GM23338 (cell line): Measurements from ENCODE around the gene CCDC197. TPM values are rescaled to one million over a fixed set of nuclear protein-coding genes. Genes with fewer than 3 reads are reported as not detected.

Source experiments
- ATAC-seq: fragments of 200-7000 bp; cut with Tn5 transposase; 3 replicates; pipeline ENCODE4 v1.9.1; 2020
- DNase-seq: peaks from one replicate; pipeline ENCODE4 v3.0.0-alpha.2; 2015; ENCODE audit warnings: low spot score
- H2AFZ ChIP-seq: fragments of 200-600 bp; sonication (generic); 2 replicates; pipeline ENCODE4 v1.8.0; 2016; ENCODE audit warnings: antibody characterized with exemption, mild to moderate bottlenecking, moderate library complexity
- H3F3A ChIP-seq: fragments of 200-600 bp; sonication (generic); replicated peaks from 2 replicates; pipeline ENCODE4 v1.8.0; 2017; ENCODE audit warnings: antibody characterized with exemption, mixed run types, low read depth
- H3K27ac ChIP-seq: fragments of 200-600 bp; sonication (generic); 2 replicates; pipeline ENCODE4 v1.6.1; 2016; ENCODE audit warnings: low read depth
- H3K27me3 ChIP-seq: fragments of 200-600 bp; sonication (generic); 2 replicates; pipeline ENCODE4 v1.8.0; 2016; ENCODE audit warnings: mild to moderate bottlenecking, mixed run types, moderate library complexity; ENCODE audit not compliant: insufficient read depth
- H3K36me3 ChIP-seq: fragments of 200-600 bp; sonication (generic); 2 replicates; pipeline ENCODE4 v1.8.0; 2016; ENCODE audit warnings: mild to moderate bottlenecking; ENCODE audit not compliant: insufficient read depth
- H3K4me1 ChIP-seq: fragments of 200-600 bp; sonication (generic); 2 replicates; pipeline ENCODE4 v1.8.0; 2016; ENCODE audit warnings: mild to moderate bottlenecking, moderate library complexity; ENCODE audit not compliant: insufficient read depth
- H3K4me2 ChIP-seq: fragments of 200-600 bp; sonication (generic); 2 replicates; pipeline ENCODE4 v1.7.1; 2017; ENCODE audit warnings: mixed run types
- H3K4me3 ChIP-seq: fragments of 200-600 bp; sonication (generic); 2 replicates; pipeline ENCODE4 v1.6.1; 2016; ENCODE audit warnings: mixed run types
- H3K79me2 ChIP-seq: fragments of 200-600 bp; sonication (generic); replicated peaks from 2 replicates; pipeline ENCODE4 v1.8.0; 2017; ENCODE audit warnings: mild to moderate bottlenecking; ENCODE audit not compliant: insufficient read depth
- H3K9me2 ChIP-seq: fragments of 200-600 bp; sonication (generic); 2 replicates; pipeline ENCODE4 v1.8.0; 2017; ENCODE audit not compliant: insufficient read depth
- H4K20me1 ChIP-seq: fragments of 200-600 bp; sonication (generic); replicated peaks from 2 replicates; pipeline ENCODE4 v1.8.0; 2017; ENCODE audit warnings: mild to moderate bottlenecking; ENCODE audit not compliant: insufficient read depth
- H3K27ac Mint-ChIP-seq: 2 replicates; pipeline ENCODE4 v1.8.0; 2020; ENCODE audit warnings: inconsistent platforms, mild to moderate bottlenecking, moderate library complexity, mixed read lengths
- H3K27me3 Mint-ChIP-seq: 3 replicates; pipeline ENCODE4 v1.8.0; 2022; ENCODE audit warnings: low read depth, mild to moderate bottlenecking, moderate library complexity, mixed read lengths, inconsistent platforms; ENCODE audit not compliant: insufficient read depth, poor library complexity
- H3K36me3 Mint-ChIP-seq: 3 replicates; pipeline ENCODE4 v1.8.0; 2021; ENCODE audit warnings: low read depth, mild to moderate bottlenecking, inconsistent platforms, moderate library complexity, mixed read lengths
- H3K4me1 Mint-ChIP-seq: 3 replicates; pipeline ENCODE4 v1.8.0; 2020; ENCODE audit warnings: mild to moderate bottlenecking, inconsistent platforms, mixed read lengths
- H3K4me3 Mint-ChIP-seq: 3 replicates; pipeline ENCODE4 v1.8.0; 2021; ENCODE audit warnings: moderate library complexity, mild to moderate bottlenecking, inconsistent platforms, mixed read lengths
- H3K9me3 Mint-ChIP-seq: 3 replicates; pipeline ENCODE4 v1.8.0; 2020; ENCODE audit warnings: moderate library complexity, mild to moderate bottlenecking, inconsistent platforms, mixed read lengths
- CREB1 ChIP-seq: fragments of 250-450 bp; sonication (Bioruptor Pico); IDR thresholded peaks from 2 replicates; pipeline ENCODE4 v1.5.0; 2020; ENCODE audit warnings: low read depth, mild to moderate bottlenecking, moderate library complexity
- CTCF ChIP-seq, 2 experiments: fragments of 200-600 bp in 1 of 2; sonication (generic) in 1 of 2; conservative IDR thresholded peaks; 2 replicates each; pipeline versions ENCODE4 v1.5.1 to v1.6.1; 2016 to 2017; ENCODE audit warnings: antibody characterized with exemption in 2 of 2, low read depth in 2 of 2, mild to moderate bottlenecking in 2 of 2, moderate library complexity in 1 of 2
- ETS1 ChIP-seq: IDR thresholded peaks from 2 replicates; pipeline ENCODE4 v1.6.1; 2016; ENCODE audit warnings: antibody characterized with exemption
- EZH2 ChIP-seq: fragments of 200-600 bp; sonication (generic); IDR thresholded peaks from one replicate; pipeline ENCODE4 v1.8.0; 2017; ENCODE audit warnings: antibody characterized with exemption, mild to moderate bottlenecking, low read depth; ENCODE audit not compliant: unreplicated experiment
- EZH2phosphoT487 ChIP-seq: fragments of 200-600 bp; sonication (generic); IDR thresholded peaks from one replicate; pipeline ENCODE4 v1.8.1; 2018; ENCODE audit warnings: antibody characterized with exemption; ENCODE audit not compliant: unreplicated experiment
- JUNB ChIP-seq: IDR thresholded peaks from one replicate; pipeline ENCODE4 v1.6.1; 2016; ENCODE audit warnings: antibody characterized with exemption; ENCODE audit not compliant: unreplicated experiment
- NANOG ChIP-seq: IDR thresholded peaks from 2 replicates; pipeline ENCODE4 v1.6.1; 2016; ENCODE audit warnings: antibody characterized with exemption, borderline replicate concordance
- POLR2AphosphoS5 ChIP-seq: IDR thresholded peaks from 2 replicates; pipeline ENCODE4 v1.6.1; 2016; ENCODE audit warnings: antibody characterized with exemption, low read depth
- REST ChIP-seq: IDR thresholded peaks from one replicate; pipeline ENCODE4 v1.6.1; 2018; ENCODE audit warnings: antibody characterized with exemption; ENCODE audit not compliant: unreplicated experiment
- STAT1 ChIP-seq: IDR thresholded peaks from one replicate; pipeline ENCODE4 v1.6.1; 2016; ENCODE audit warnings: antibody characterized with exemption; ENCODE audit not compliant: unreplicated experiment
- ZNF114 ChIP-seq: fragments of 250-450 bp; sonication (Bioruptor Pico); IDR thresholded peaks from 2 replicates; pipeline ENCODE4 v1.5.0; 2020; ENCODE audit warnings: mild to moderate bottlenecking, moderate library complexity
- ZNF331 ChIP-seq: fragments of 250-450 bp; sonication (Bioruptor Pico); IDR thresholded peaks from 2 replicates; pipeline ENCODE4 v1.5.0; 2020; ENCODE audit warnings: low read depth, mild to moderate bottlenecking, moderate library complexity
- ZNF462 ChIP-seq: fragments of 250-450 bp; sonication (Bioruptor Pico); IDR thresholded peaks from 2 replicates; pipeline ENCODE4 v1.5.0; 2020; ENCODE audit warnings: mild to moderate bottlenecking, moderate library complexity
- polyA plus RNA-seq: library from polyadenylated mRNA; unstranded; fragments of >200 nt; fragmentation: Nextera tagmentation; extraction: Ambion mirVana; gene quantifications from 2 replicates; pipeline ENCODE4 v1.2.1, GENCODE V29; 2016
- total RNA-seq: library from RNA; depleted of rRNA; stranded (reverse); fragments of >200 nt; shearing (Covaris generic); gene quantifications from 2 replicates; pipeline ENCODE4 v1.2.3, GENCODE V29; 2014

Gene CCDC197
- total and polyA plus RNA-seq, 2 experiments from 2014 or later: not detected

GRCh38 chr14:93949511-93950075 is 47.5 kb upstream of the CCDC197 start:
- ATAC-seq (no peak), DNase-seq (no peak)
- H3K4me1 ChIP-seq: no peaks in the 10 kb centered on the region
- no peaks in the 10 kb centered on the region for H4K20me1 ChIP-seq
- H3K27me3 Mint-ChIP-seq: peaks cover 7% of the 10 kb centered on the region
- H3K79me2 ChIP-seq: no peaks in the 10 kb centered on the region
- no peak for TF ChIP-seq ZNF462
- TF ChIP-seq CREB1 (CRISPR knock-in tag): no peak
- no peak for TF ChIP-seq ETS1
- TF ChIP-seq CTCF (conservative IDR thresholded peaks at IDR 0.05; ENCODE audit: low read depth in 2 of 2): no peak
- no peak for TF ChIP-seq ZNF114 (CRISPR knock-in tag)
- no peak for TF ChIP-seq STAT1
- no peak for TF ChIP-seq REST
- no peak for TF ChIP-seq EZH2
- no peak for TF ChIP-seq POLR2AphosphoS5
- TF ChIP-seq ZNF331 (CRISPR knock-in tag): no peak
- TF ChIP-seq EZH2phosphoT487: no peak
- TF ChIP-seq JUNB: no peak
- no peak for TF ChIP-seq NANOG
- H3K27ac ChIP-seq: no peak overlapping the region
- H3K9me3 Mint-ChIP-seq: no peaks in the 10 kb centered on the region
- H3F3A ChIP-seq: no peaks in the 10 kb centered on the region
- no peak overlapping the region for H3K4me3 ChIP-seq
- no peak overlapping the region for H3K27ac Mint-ChIP-seq
- no peak overlapping the region for H3K4me2 ChIP-seq
- H3K36me3 Mint-ChIP-seq: no peaks in the 10 kb centered on the region
- no peaks in the 10 kb centered on the region for H3K27me3 ChIP-seq
- H3K9me2 ChIP-seq: no peaks in the 10 kb centered on the region
- H2AFZ ChIP-seq: no peak overlapping the region
- H3K36me3 ChIP-seq: no peaks in the 10 kb centered on the region
- no peak overlapping the region for H3K4me3 Mint-ChIP-seq
- H3K4me1 Mint-ChIP-seq: peaks cover 13% of the 10 kb centered on the region
